IMR-90 (cell line): Measurements from ENCODE around the gene MAEL. TPM values are rescaled to one million over a fixed set of nuclear protein-coding genes. Genes with fewer than 3 reads are reported as not detected.

Experiments used
- ATAC-seq: fragments of 200-7000 bp; cut with Tn5 transposase; 2 replicates; pipeline ENCODE4 v1.9.1; 2020; ENCODE audit warnings: low read depth, mild to moderate bottlenecking, moderate library complexity
- BruUV-seq: library from RNA; stranded (reverse); fragments of 400-500 nt; replicated peaks from 2 replicates; lab custom pipeline; 2021; lab: Mats Ljungman, UMichigan
- CTCF ChIA-PET: fragments of 300-600 bp; formaldehyde crosslinking; extraction: SDS; loops from one replicate; lab custom pipeline; 2021; ENCODE audit warnings: antibody characterized with exemption; lab: Yijun Ruan, JAX
- POLR2A ChIA-PET: fragments of 300-600 bp; sonication (Branson Sonifier 250); formaldehyde crosslinking; loops from one replicate; lab custom pipeline; 2022; ENCODE audit warnings: antibody characterized with exemption; ENCODE audit not compliant: unreplicated experiment; lab: Charles Lee
- DNase-seq: peaks from one replicate; pipeline ENCODE4 v3.0.0; 2013
- H2AFZ ChIP-seq: replicated peaks from 2 replicates; pipeline ENCODE3; 2013; ENCODE audit warnings: low read length, mild to moderate bottlenecking; ENCODE audit not compliant: poor library complexity
- H2AK5ac ChIP-seq: 2 replicates; pipeline ENCODE4 v1.6.1; 2013; ENCODE audit warnings: low read depth, low read length, inconsistent platforms
- H2AK9ac ChIP-seq: replicated peaks from 2 replicates; pipeline ENCODE3; 2013; ENCODE audit warnings: mild to moderate bottlenecking, low read depth, low read length, moderate library complexity; ENCODE audit not compliant: poor library complexity
- H2BK120ac ChIP-seq: 2 replicates; pipeline ENCODE4 v1.6.1; 2013; ENCODE audit warnings: low read depth, low read length, inconsistent platforms
- H2BK15ac ChIP-seq: 3 replicates; pipeline ENCODE4 v1.6.1; 2013; ENCODE audit warnings: low read depth, low read length, inconsistent platforms
- H2BK20ac ChIP-seq: 2 replicates; pipeline ENCODE4 v1.6.1; 2013; ENCODE audit warnings: low read depth, mild to moderate bottlenecking, inconsistent platforms, low read length, moderate library complexity
- H2BK5ac ChIP-seq: 2 replicates; pipeline ENCODE4 v1.6.1; 2013; ENCODE audit warnings: mild to moderate bottlenecking, low read depth, low read length, inconsistent platforms; ENCODE audit not compliant: poor library complexity, severe bottlenecking
- H3K14ac ChIP-seq: replicated peaks from 2 replicates; pipeline ENCODE4 v1.6.1; 2013; ENCODE audit warnings: low read depth, low read length, inconsistent platforms
- H3K18ac ChIP-seq: 2 replicates; pipeline ENCODE4 v1.6.1; 2013; ENCODE audit warnings: low read depth, low read length, control low read depth
- H3K23ac ChIP-seq: 2 replicates; pipeline ENCODE4 v1.6.1; 2013; ENCODE audit warnings: low read depth, low read length, inconsistent platforms
- H3K27ac ChIP-seq: 2 replicates; pipeline ENCODE4 v1.5.1; 2013; ENCODE audit warnings: mild to moderate bottlenecking, control low read depth, low read length; ENCODE audit not compliant: insufficient read depth
- H3K27me3 ChIP-seq: 2 replicates; pipeline ENCODE4 v1.6.1; 2013; ENCODE audit warnings: low read length; ENCODE audit not compliant: control insufficient read depth, insufficient read depth
- H3K36me3 ChIP-seq: 2 replicates; pipeline ENCODE4 v1.6.1; 2013; ENCODE audit warnings: low read length, mixed read lengths; ENCODE audit not compliant: control insufficient read depth, insufficient read depth
- H3K4ac ChIP-seq: 2 replicates; pipeline ENCODE4 v1.6.1; 2013; ENCODE audit warnings: low read depth, low read length, inconsistent platforms
- H3K4me1 ChIP-seq: 2 replicates; pipeline ENCODE4 v1.6.1; 2013; ENCODE audit warnings: low read length, mixed read lengths; ENCODE audit not compliant: control insufficient read depth, insufficient read depth
- H3K4me2 ChIP-seq: 2 replicates; pipeline ENCODE4 v1.6.1; 2013; ENCODE audit warnings: low read depth, mild to moderate bottlenecking, control low read depth, low read length, moderate library complexity
- H3K4me3 ChIP-seq: 2 replicates; pipeline ENCODE4 v1.5.1; 2013; ENCODE audit warnings: low read depth, mild to moderate bottlenecking, control low read depth, low read length, moderate library complexity; ENCODE audit not compliant: insufficient read depth
- H3K56ac ChIP-seq: 2 replicates; pipeline ENCODE4 v1.6.1; 2013; ENCODE audit warnings: low read length, inconsistent platforms; ENCODE audit not compliant: insufficient read depth; ENCODE audit errors: extremely low read depth
- H3K79me1 ChIP-seq, 2 experiments: 2 replicates each; pipeline ENCODE4 v1.6.1; 2013; ENCODE audit warnings: low read length in 2 of 2, inconsistent platforms in 1 of 2, low read depth in 1 of 2
- H3K9ac ChIP-seq: 2 replicates; pipeline ENCODE4 v1.6.1; 2013; ENCODE audit warnings: low read depth, low read length, control low read depth
- H3K9me1 ChIP-seq: 2 replicates; pipeline ENCODE4 v1.6.1; 2013; ENCODE audit warnings: low read length, inconsistent platforms; ENCODE audit not compliant: insufficient read depth
- H3K9me3 ChIP-seq: 2 replicates; pipeline ENCODE4 v1.6.1; 2013; ENCODE audit warnings: low read length; ENCODE audit not compliant: control insufficient read depth, insufficient read depth
- H4K20me1 ChIP-seq: 2 replicates; pipeline ENCODE4 v1.6.1; 2013; ENCODE audit warnings: low read length, inconsistent platforms; ENCODE audit not compliant: insufficient read depth
- H4K5ac ChIP-seq: 2 replicates; pipeline ENCODE4 v1.6.1; 2013; ENCODE audit warnings: mild to moderate bottlenecking, low read depth, low read length, control low read depth
- H4K8ac ChIP-seq, 2 experiments: 2 replicates each; pipeline ENCODE4 v1.6.1; 2013; ENCODE audit warnings: low read depth in 2 of 2, low read length in 2 of 2, control low read depth in 1 of 2, inconsistent platforms in 1 of 2
- H4K91ac ChIP-seq: 2 replicates; pipeline ENCODE4 v1.6.1; 2013; ENCODE audit warnings: low read depth, low read length, inconsistent platforms; ENCODE audit not compliant: insufficient read depth
- BHLHE40 ChIP-seq: fragments of 150-350 bp; IDR thresholded peaks from 2 replicates; pipeline ENCODE4 v1.6.1; 2016; ENCODE audit warnings: mild to moderate bottlenecking, low read depth, low read length
- CEBPB ChIP-seq: IDR thresholded peaks from 2 replicates; pipeline ENCODE4 v1.6.1; 2012; ENCODE audit warnings: low read depth, low read length, improper control_type of control experiment
- CHD1 ChIP-seq: IDR thresholded peaks from 2 replicates; pipeline ENCODE4 v1.6.1; 2012; ENCODE audit warnings: low read depth, low read length, improper control_type of control experiment
- CTCF ChIP-seq: conservative IDR thresholded peaks from 2 replicates; pipeline ENCODE4 v1.5.1; 2012; ENCODE audit warnings: mild to moderate bottlenecking, low read depth, low read length, improper control_type of control experiment
- ELK1 ChIP-seq: fragments of 150-350 bp; IDR thresholded peaks from 2 replicates; pipeline ENCODE4 v1.6.1; 2016; ENCODE audit warnings: low read depth, mild to moderate bottlenecking, low read length, moderate library complexity, borderline replicate concordance
- FOS ChIP-seq: fragments of 150-350 bp; IDR thresholded peaks from 2 replicates; pipeline ENCODE4 v1.6.1; 2016; ENCODE audit warnings: low read depth, low read length
- MAFK ChIP-seq: IDR thresholded peaks from 2 replicates; pipeline ENCODE4 v1.6.1; 2012; ENCODE audit warnings: low read depth, low read length, improper control_type of control experiment
- MAZ ChIP-seq: IDR thresholded peaks from 2 replicates; pipeline ENCODE4 v1.6.1; 2012; ENCODE audit warnings: low read depth, mild to moderate bottlenecking, low read length, improper control_type of control experiment, moderate library complexity, borderline replicate concordance
- MXI1 ChIP-seq: IDR thresholded peaks from 2 replicates; pipeline ENCODE4 v1.6.1; 2012; ENCODE audit warnings: low read depth, mild to moderate bottlenecking, low read length, moderate library complexity, borderline replicate concordance
- NFE2L2 ChIP-seq: fragments of 150-350 bp; IDR thresholded peaks from 2 replicates; pipeline ENCODE4 v1.6.1; 2016; ENCODE audit warnings: low read depth, mild to moderate bottlenecking, low read length
- POLR2A ChIP-seq: IDR thresholded peaks from 2 replicates; pipeline ENCODE4 v1.6.1; 2012; ENCODE audit warnings: mild to moderate bottlenecking, low read depth, low read length
- RAD21 ChIP-seq: IDR thresholded peaks from 2 replicates; pipeline ENCODE4 v1.6.1; 2012; ENCODE audit warnings: low read length, improper control_type of control experiment
- RCOR1 ChIP-seq: IDR thresholded peaks from 2 replicates; pipeline ENCODE4 v1.6.1; 2012; ENCODE audit warnings: mild to moderate bottlenecking, low read length, improper control_type of control experiment; ENCODE audit not compliant: insufficient replicate concordance
- RFX5 ChIP-seq: IDR thresholded peaks from 2 replicates; pipeline ENCODE4 v1.8.0; 2012; ENCODE audit warnings: low read depth, mild to moderate bottlenecking, low read length, moderate library complexity
- SMC3 ChIP-seq: fragments of 150-350 bp; IDR thresholded peaks from 2 replicates; pipeline ENCODE4 v1.6.1; 2016; ENCODE audit warnings: low read depth, mild to moderate bottlenecking, antibody characterized with exemption, low read length, moderate library complexity
- USF2 ChIP-seq: fragments of 150-350 bp; IDR thresholded peaks from 2 replicates; pipeline ENCODE4 v1.6.1; 2017; ENCODE audit warnings: mild to moderate bottlenecking, antibody characterized with exemption, low read length, low read depth
- WGBS, 2 experiments: methylation state at CpG; one replicate each; pipeline versions ENCODE4 v1.1.5 to v1.1.7; 2013; ENCODE audit warnings: missing lambda C conversion rate in 2 of 2; ENCODE audit not compliant: insufficient read length in 1 of 2; ENCODE audit errors: extremely low coverage in 2 of 2; 5-methylcytosine and 5-hydroxymethylcytosine counted together
- dilution Hi-C: fragments of 300-500 bp; cut with HindIII; formaldehyde crosslinking; loops from one replicate; pipeline ENCODE4 v1.14.3; 2018; ENCODE audit warnings: low sequenced_read_pairs; ENCODE audit not compliant: unreplicated experiment
- in situ Hi-C: fragments of 300-500 bp; cut with MboI; formaldehyde crosslinking; loops from 3 replicates; pipeline ENCODE4 v1.14.3; 2019; ENCODE audit warnings: low sequenced_read_pairs, inconsistent platforms, mixed read lengths
- intact Hi-C: fragments of 100-400 bp; cut with micrococcal nuclease; formaldehyde crosslinking; loops from 2 replicates; pipeline ENCODE4 v1.10.0; 2022
- polyA plus RNA-seq, 3 experiments: library from polyadenylated mRNA; depleted of rRNA; stranded (reverse); fragments of >200 nt; gene quantifications; 2 replicates each; pipeline ENCODE4 v1.2.3, GENCODE V29; 2012; ENCODE audit warnings: low replicate concordance in 1 of 3
- total RNA-seq: library from RNA; depleted of rRNA; stranded (reverse); fragments of >200 nt; gene quantifications from 2 replicates; pipeline ENCODE4 v1.2.3, GENCODE V29; 2012

Gene MAEL
- total and polyA plus RNA-seq, 2 of the 4 experiments (the other 2 are of a cell fraction): not detected

GRCh38 chr1:166972826-166973225 is 16.3 kb upstream of the MAEL start:
- Histone ChIP-seq H3K4me3 (no peak overlapping the region), H2BK15ac (no peak overlapping the region), H2BK120ac (no peak overlapping the region), H3K4ac (no peak overlapping the region), H3K18ac (no peak overlapping the region), H3K27me3 (peaks cover 39% of the 10 kb centered on the region), H3K79me1 (no peaks in the 10 kb centered on the region), H2AK5ac (no peak overlapping the region), H4K5ac (no peak overlapping the region), H4K91ac (no peak overlapping the region), H4K8ac (no peak overlapping the region), H3K36me3 (no peaks in the 10 kb centered on the region), H3K9me1 (no peaks in the 10 kb centered on the region), H2BK5ac (no peak overlapping the region), H3K56ac (no peak overlapping the region), H3K9me3 (no peaks in the 10 kb centered on the region), H3K9ac (no peak overlapping the region), H2AFZ (no peak overlapping the region), H3K14ac (no peak overlapping the region), H3K23ac (no peak overlapping the region), H2BK20ac (no peak overlapping the region), H3K27ac (no peak overlapping the region), H4K20me1 (no peaks in the 10 kb centered on the region), H2AK9ac (no peak overlapping the region), H3K4me2 (no peak overlapping the region), H3K4me1 (no peaks in the 10 kb centered on the region)
- BruUV-seq: no TSS peak
- ChIA-PET POLR2A (no interaction called here), CTCF (no interaction called here)
- WGBS, 2 experiments: no CpG with 5 or more reads among the region's 2 CpGs
- in situ Hi-C loops: no loop called here
- intact Hi-C loops: no loop called here
- DNase-seq (no peak), ATAC-seq (no peak)
- dilution Hi-C loops: no loop called here
- TF ChIP-seq CHD1 (no peak), SMC3 (no peak), POLR2A (no peak), MAZ (no peak), MAFK (no peak), NFE2L2 (no peak), RAD21 (no peak), BHLHE40 (no peak), RFX5 (no peak), CEBPB (no peak), USF2 (no peak), RCOR1 (no peak), FOS (no peak), MXI1 (no peak), ELK1 (no peak), CTCF (no peak)
